ENCODE data around the gene PCDHA5.
"Not testable (repeated sequence)": the region's sequence is repeated elsewhere in the genome, so short reads cannot be mapped to it uniquely, and the experiment has no call there.

The PCDHA5 gene

DNA sequence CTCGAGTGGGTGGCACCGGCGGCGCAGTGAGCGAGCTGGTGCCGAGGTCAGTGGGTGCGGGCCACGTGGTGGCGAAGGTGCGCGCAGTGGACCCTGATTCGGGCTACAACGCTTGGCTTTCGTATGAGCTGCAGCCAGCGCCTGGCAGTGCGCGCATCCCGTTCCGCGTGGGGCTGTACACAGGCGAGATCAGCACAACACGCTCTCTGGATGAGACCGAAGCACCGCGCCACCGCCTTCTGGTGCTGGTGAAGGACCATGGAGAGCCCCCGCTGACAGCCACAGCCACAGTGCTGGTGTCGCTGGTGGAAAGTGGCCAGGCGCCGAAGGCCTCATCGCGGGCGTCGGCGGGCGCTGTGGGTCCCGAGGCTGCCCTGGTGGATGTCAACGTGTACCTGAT, 2.1 kb downstream of the PCDHA5 start:
- DNase-seq = no peak

DNA sequence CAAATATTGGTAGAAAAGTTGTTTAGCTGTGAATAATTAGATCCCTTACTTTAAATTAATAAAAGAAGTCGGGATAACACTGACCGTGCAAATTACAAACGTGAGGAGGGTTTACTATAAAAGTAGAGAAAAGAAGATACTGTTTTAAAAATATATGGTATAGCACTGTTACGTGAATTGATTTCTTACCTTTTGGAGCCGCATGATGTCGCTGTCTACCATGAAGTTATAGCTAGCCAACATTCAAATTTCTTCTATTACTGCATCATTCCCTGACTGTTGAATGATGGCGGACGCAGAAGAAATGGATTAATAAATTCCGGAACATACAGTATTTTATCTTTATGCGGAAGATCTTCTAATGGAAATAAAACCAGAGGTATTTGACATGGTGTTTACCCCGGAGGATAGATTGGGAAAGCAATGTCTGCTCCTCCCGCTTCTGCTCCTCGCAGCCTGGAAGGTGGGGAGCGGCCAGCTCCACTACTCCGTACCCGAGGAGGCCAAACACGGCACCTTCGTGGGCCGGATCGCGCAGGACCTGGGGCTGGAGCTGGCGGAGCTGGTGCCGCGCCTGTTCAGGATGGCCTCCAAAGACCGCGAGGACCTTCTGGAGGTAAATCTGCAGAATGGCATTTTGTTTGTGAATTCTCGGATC, 6.4 kb downstream of the PCDHA5 start, which contains the start of gene PCDHA6:
TSS of gene PCDHA6 (plus strand) at position 257 of the 658 bp plus-strand sequence. CDS start at position 389, 132 bp downstream.
- no peak for DNase-seq

DNA sequence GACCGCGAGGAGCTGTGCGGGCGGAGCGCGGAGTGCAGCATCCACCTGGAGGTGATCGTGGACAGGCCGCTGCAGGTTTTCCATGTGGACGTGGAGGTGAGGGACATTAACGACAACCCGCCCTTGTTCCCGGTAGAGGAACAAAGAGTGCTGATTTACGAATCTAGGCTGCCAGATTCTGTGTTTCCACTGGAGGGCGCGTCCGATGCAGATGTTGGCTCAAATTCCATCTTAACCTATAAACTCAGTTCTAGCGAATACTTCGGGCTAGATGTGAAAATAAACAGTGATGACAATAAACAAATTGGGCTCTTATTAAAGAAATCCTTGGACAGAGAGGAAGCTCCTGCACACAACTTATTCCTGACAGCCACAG, 6.9 kb downstream of the PCDHA5 start:
- no peak for DNase-seq

- DNase-seq = not testable (repeated sequence)
Observed at GRCh38 chr5:140829511-140830501, 8.4 kb downstream of the PCDHA5 start.

GRCh38 chr5:140833993-140834392, 12.6 kb downstream of the PCDHA5 start, which contains the start of gene PCDHA7:
Gene PCDHA7 (plus strand): TSS chr5:140834269. CDS start chr5:140834384, 115 bp downstream.
- no peak for DNase-seq

DNA sequence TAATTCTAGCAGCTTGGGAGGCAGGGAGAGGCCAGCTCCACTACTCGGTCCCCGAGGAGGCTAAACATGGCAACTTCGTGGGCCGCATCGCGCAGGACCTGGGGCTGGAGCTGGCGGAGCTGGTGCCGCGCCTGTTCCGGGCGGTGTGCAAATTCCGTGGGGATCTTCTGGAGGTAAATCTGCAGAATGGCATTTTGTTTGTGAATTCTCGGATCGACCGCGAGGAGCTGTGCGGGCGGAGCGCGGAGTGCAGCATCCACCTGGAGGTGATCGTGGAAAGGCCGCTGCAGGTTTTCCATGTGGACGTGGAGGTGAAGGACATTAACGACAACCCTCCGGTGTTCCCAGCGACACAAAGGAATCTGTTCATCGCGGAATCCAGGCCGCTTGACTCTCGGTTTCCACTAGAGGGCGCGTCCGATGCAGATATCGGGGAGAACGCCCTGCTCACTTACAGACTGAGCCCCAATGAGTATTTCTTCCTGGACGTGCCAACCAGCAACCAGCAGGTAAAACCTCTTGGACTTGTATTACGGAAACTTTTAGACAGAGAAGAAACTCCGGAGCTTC, 13.1 kb downstream of the PCDHA5 start:
- not testable (repeated sequence) for DNase-seq

GRCh38 chr5:140835622-140836510, 14.5 kb downstream of the PCDHA5 start:
- DNase-seq = no peak

- no peak for DNase-seq
Observed at GRCh38 chr5:140840978-140841962, 19.9 kb downstream of the PCDHA5 start, which contains the start of gene PCDHA8. Gene PCDHA8 (plus strand): TSS chr5:140841187. CDS start chr5:140841322, 135 bp downstream.

- DNase-seq = no peak
Observed at GRCh38 chr5:140842798-140843733, 21.7 kb downstream of the PCDHA5 start.

DNA sequence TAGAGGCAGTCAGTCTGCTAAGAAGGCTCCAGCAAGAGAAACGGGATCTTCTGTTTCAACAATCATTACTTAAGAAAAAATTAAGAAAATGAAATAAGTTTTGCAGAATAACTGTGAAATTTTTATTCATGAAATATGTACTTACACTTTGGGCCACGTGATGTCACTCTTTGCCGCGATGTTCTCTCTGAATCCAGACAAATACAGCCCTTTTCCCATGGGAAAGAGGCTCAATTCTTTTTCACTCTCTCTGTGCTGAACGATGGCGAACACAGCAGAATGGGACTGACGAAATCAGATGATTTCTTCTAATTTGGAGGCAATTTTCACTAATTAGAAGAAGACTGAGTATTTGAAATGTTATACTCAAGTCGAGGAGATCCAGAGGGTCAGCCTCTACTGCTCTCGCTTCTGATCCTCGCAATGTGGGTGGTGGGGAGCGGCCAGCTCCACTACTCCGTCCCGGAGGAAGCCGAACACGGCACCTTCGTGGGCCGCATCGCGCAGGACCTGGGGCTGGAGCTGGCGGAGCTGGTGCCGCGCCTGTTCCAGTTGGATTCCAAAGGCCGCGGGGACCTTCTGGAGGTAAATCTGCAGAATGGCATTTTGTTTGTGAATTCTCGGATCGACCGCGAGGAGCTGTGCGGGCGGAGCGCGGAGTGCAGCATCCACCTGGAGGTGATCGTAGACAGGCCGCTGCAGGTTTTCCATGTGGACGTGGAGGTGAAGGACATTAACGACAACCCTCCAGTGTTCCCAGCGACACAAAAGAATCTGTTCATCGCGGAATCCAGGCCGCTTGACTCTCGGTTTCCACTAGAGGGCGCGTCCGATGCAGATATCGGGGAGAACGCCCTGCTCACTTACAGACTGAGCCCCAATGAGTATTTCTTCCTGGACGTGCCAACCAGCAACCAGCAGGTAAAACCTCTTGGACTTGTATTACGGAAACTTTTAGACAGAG, 27.0 kb downstream of the PCDHA5 start, which contains the start of gene PCDHA9:
TSS of gene PCDHA9 (plus strand) at position 244 of the 964 bp plus-strand sequence. CDS start at position 358, 114 bp downstream.
- DNase-seq = not testable (repeated sequence)

- DNase-seq = not testable (repeated sequence)
Observed at GRCh38 chr5:140849831-140850634, 28.6 kb downstream of the PCDHA5 start.

DNA sequence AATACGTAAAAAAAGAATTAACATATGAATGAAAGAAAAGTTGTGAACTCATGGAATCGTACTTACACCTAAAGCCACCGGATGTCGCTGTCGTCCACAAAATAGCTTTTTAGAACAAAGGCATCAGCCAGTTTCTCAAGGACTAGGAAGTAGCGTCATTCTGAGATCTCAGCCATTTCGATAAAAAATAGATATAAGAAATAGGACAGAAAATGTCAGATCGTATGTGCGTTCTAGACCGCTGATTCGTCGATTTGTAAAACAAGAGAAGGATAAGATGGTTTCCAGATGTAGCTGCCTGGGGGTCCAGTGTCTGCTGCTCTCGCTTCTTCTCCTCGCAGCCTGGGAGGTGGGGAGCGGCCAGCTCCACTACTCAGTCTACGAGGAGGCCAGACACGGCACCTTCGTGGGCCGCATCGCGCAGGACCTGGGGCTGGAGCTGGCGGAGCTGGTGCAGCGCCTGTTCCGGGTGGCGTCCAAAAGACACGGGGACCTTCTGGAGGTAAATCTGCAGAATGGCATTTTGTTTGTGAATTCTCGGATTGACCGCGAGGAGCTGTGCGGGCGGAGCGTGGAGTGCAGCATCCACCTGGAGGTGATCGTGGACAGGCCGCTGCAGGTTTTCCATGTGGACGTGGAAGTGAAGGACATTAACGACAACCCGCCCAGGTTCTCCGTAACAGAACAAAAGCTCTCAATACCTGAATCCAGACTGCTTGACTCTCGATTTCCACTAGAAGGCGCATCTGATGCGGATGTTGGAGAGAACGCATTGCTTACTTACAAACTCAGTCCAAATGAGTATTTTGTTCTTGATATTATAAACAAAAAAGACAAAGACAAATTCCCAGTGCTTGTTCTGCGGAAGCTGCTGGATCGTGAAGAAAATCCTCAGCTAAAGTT, 34.6 kb downstream of the PCDHA5 start, which contains the start of gene PCDHA10:
TSS of gene PCDHA10 (plus strand) at position 126 of the 903 bp plus-strand sequence. CDS start at position 278, 152 bp downstream.
- no peak for DNase-seq

- DNase-seq = no peak
Observed at GRCh38 chr5:140857177-140857986, 36.0 kb downstream of the PCDHA5 start.

- DNase-seq = no peak
Observed at GRCh38 chr5:140857987-140858240, 36.5 kb downstream of the PCDHA5 start.

Data from CD4-positive, alpha-beta T cell treated with Interleukin-17A for 4 hours (primary cell).